Dermis microvascular lymphatic vessel endothelial cell (primary cell): Measurements from ENCODE around the gene ZIC1. TPM values are rescaled to one million over a fixed set of nuclear protein-coding genes. Genes with fewer than 3 reads are reported as not detected.

ENCODE experiments used
- DNase-seq, 2 donors: peaks; one replicate each; pipeline versions ENCODE4 v3.0.0 to v3.0.0-alpha.2; 2010; ENCODE audit warnings: low read depth in 2 of 2
- total RNA-seq: library from RNA; depleted of rRNA; stranded (reverse); fragments of >200 nt; gene quantifications from 2 replicates; pipeline ENCODE4 v1.2.1, GENCODE V29; 2014

Gene ZIC1
- total RNA-seq, 1 donor from 2014 or later: not detected

- DNase-seq: no peak
These were observed 13.0 kb downstream of the ZIC1 start for GRCh38 chr3:147422196-147422595.

- DNase-seq: no peak
These were observed 13.7 kb downstream of the ZIC1 start for GRCh38 chr3:147422601-147423536.

- no peak for DNase-seq
These were observed 14.3 kb downstream of the ZIC1 start for GRCh38 chr3:147423537-147423797.

- no peak for DNase-seq
These were observed 14.8 kb downstream of the ZIC1 start for GRCh38 chr3:147423798-147424580.

- DNase-seq: no peak
These were observed 15.6 kb downstream of the ZIC1 start for GRCh38 chr3:147424581-147425387.

GRCh38 chr3:147425388-147425850 lies 16.3 kb downstream of the ZIC1 start:
- DNase-seq: no peak

- DNase-seq: no peak
These were observed 17.8 kb downstream of the ZIC1 start for GRCh38 chr3:147426931-147427330.

- no peak for DNase-seq
These were observed 18.6 kb downstream of the ZIC1 start for GRCh38 chr3:147427746-147428145.

- no peak for DNase-seq
These were observed 19.2 kb downstream of the ZIC1 start for GRCh38 chr3:147428326-147428725.

GRCh38 chr3:147428754-147429153 lies 19.6 kb downstream of the ZIC1 start:
- no peak for DNase-seq

GRCh38 chr3:147431751-147432150 lies 22.6 kb downstream of the ZIC1 start:
- DNase-seq: no peak

- DNase-seq: no peak
These were observed 38.1 kb downstream of the ZIC1 start for GRCh38 chr3:147447224-147447623.

GRCh38 chr3:147449669-147450068 lies 40.5 kb downstream of the ZIC1 start:
- no peak for DNase-seq

- DNase-seq: no peak
These were observed 50.0 kb downstream of the ZIC1 start for GRCh38 chr3:147458995-147459704.

- no peak for DNase-seq
These were observed 53.7 kb downstream of the ZIC1 start for GRCh38 chr3:147462856-147463255.

Other genes starting within 250 kb of the ZIC1 start
- not detected in 2 replicates for gene ZIC4, start 2.8 kb upstream of the ZIC1 start, total RNA-seq